GM18526 (cell line): Measurements from ENCODE around the gene ADSL.

Experiments used
- POLR2A ChIP-seq: IDR thresholded peaks from 3 replicates; pipeline ENCODE4 v1.6.1; 2011; ENCODE audit not compliant: insufficient read length; ENCODE audit errors: extremely low read depth

Gene ADSL

DNA sequence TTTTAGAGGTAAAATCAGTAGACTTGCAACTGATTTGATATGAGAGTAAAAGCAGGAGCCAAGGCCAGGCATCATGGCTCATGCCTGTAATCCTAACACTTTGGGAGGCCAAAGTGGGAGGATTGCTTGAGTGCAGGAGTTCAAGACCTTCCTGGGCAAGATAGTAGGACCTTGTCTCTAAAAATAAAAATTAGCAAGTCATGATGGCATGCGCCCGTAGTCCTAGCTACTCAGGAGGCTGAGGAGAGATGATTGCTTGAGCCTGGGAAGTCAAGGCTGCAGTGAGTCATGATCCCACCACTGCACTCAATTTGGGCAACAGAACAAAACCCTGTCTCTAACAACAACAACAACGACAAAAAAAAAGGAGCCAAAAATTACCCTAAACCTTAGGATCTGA is 37.6 kb downstream of the ADSL start:
- TF ChIP-seq POLR2A, result no peak

DNA sequence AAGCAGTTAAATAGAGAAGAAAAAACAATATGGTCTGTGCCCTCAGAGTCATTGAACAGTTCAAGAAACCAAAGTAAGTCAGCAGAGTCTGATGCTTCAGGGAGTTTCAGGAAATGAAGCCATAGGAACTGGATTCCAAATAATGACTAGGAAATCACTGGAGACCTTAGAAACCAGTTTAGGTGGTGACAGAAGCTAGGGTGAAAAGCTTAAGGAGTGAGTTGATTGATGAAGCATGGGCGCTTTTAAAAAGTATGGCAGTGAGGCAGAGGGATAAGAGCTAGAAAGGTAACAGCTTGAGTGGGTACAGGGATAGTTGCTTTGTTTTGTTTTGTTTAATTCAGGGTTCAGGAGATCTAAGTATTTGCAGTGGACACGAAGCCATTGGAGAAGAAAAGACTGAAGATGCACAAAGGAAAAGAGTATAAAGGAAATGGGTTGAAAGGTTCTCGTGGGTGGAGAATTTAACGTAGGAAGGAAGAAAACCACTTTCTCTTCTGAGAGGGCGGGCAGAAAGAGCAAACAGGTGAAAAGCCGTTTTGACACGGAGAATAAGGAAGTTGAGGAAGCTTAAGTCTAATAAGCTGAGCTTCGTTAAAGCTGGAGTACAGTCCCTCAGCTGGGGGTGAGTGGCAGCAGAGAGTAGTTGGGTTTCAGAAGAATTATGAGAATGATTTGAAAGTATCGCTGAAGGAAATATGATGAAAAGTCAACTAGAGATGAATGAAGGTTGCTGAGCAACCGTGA is 38.9 kb downstream of the ADSL start:
- no peak for TF ChIP-seq POLR2A

DNA sequence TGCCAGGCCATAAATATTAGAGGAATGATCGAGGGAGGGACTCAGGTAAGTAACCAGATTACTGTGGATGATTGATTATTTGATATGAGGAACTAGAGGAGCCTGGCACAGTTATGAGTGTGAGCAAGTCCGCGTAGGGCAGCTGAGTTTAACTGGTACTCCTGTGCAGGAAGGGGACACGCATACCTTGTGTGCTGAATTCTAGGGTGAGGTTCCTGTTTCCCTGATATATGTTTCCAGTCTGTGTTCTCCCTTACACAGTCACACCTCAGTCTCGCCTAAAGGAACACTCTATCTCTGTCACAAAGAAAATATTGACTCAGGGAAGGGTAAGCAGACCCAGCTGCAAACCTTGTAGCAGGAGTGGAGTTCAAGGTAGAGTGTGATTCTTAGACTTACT is 41.4 kb downstream of the ADSL start:
- no peak for TF ChIP-seq POLR2A

DNA sequence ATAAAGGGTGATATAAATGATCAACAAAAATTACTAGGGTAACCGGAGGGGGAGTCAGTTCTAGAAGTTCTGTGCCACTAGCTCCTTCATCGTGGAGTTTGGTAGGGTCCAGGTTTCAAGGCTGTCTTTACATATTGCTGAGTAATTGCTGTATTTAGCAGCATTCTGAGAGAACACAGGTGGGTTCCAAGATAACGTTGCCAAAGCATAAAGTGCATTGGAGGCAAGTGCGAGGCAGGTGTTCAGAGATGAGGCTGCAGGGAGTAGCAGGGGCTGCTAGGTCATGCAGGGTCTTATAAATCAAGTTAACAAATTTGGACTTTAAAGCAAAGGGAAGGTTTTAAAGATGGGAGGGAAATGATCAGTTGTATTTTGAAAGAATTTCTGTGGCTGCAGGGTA is 41.9 kb downstream of the ADSL start:
- no peak for TF ChIP-seq POLR2A

DNA sequence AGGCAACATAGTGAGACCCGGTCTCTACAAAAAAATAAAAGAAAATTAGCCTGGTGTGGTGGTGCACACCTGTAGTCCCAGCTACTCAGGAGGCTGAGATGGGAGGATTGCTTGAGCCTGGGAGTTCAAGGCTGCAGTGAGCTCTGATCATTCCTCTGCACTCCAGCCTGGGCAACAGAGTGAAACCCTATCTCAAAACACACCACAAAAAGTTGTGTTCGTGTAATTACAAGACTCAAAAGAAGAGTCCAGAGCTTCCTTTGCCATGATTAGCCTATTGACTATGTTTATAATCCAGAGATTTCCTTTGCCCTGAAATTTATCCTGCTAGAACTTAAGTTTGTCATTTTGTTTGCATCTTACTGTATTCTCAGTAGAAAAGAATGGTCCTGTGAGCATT is 45.1 kb downstream of the ADSL start:
- TF ChIP-seq POLR2A, result no peak

DNA sequence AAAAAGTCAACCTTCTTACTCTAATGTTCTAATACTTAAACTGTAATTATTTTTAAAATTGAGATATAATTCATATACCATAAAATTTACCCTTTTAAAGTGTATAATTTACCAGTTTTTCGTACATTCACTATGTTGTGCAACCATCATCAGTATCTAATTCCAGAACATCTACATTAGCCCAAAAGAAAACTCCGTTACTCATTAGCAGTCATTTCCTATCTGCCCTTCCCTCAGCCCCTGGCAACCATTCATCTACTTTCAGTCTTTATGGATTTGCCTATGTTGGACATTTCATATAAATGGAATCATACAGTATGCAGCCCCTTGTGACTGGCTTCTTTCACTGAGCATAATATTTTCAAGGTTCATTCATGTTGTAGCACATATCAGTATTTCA is 46.3 kb downstream of the ADSL start:
- no peak for TF ChIP-seq POLR2A

DNA sequence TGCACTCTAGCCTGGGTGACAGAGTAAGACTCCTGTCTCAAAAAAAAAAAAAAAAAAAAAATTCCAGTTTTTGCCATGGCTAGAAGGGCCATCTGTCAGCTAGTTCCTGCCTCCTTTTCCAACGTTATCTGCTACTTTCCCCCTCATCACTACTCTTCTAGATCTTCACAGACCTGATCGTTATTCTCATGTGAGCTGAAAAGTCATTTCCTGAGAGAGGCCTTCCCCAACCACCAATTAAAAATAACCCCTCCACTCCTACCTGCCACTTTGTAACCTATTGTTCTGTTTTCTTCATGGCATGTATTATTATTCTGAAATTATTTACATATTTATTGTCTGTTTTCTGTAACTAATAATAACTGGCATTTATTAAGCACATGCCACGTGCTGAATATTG is 48.3 kb downstream of the ADSL start:
- no peak for TF ChIP-seq POLR2A

DNA sequence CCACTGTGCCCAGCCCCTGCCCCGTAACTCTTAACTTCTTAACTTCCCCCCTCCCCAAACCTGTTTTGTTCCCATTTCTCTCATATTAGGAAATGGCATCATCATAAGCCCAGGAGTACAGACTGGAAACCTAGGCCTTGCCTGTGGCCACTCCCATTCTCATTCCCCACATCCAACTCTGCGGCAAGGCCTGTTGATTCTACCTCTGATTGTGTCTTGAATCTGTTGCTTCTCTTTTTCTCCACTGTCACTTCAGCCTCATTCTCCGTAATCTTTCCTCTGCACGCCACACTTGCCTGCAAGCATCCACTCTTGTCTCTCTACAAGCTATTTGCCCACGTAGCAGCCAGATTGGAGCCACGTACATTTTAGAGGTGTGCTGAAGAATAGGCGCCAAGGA is 49.3 kb downstream of the ADSL start:
- no peak for TF ChIP-seq POLR2A

DNA sequence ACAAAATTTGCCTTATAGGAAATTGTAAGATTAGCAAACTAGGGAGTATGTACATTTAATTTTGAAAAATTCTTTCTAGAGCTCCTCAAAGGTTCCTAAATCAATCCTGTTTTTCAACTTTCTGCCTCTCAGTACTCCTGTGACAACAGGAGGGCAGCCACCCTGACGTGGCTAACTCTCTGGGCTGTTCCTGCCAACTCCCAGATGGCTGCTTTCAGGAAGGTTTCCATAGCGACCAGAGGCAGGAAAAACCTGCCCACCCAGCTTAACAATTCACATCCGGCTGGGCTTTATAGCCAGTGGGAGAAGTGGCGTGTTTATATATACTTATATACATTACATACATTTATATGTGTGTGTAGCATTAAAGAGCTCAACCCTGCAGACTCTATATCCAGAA is 50.6 kb downstream of the ADSL start:
- TF ChIP-seq POLR2A, result no peak

DNA sequence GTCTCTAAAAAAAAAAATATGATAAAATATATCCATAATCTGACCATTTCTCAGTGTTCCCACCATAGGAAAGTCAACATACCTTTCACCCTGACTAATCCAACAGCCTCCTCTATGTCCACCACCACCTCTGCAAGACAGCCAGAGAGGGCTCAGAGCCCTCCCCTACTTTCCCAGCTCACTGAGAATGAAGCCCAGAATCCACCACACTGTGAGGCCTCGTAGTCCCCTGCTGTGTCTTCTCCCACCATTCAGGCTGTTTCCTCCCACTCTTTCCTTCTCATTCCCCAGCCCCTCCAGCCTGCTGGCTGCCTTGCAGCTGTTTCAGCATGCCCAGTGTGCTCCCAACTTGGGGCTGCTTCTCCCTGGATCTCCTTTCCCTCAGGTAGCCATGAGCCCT is 51.1 kb downstream of the ADSL start:
- no peak for TF ChIP-seq POLR2A

DNA sequence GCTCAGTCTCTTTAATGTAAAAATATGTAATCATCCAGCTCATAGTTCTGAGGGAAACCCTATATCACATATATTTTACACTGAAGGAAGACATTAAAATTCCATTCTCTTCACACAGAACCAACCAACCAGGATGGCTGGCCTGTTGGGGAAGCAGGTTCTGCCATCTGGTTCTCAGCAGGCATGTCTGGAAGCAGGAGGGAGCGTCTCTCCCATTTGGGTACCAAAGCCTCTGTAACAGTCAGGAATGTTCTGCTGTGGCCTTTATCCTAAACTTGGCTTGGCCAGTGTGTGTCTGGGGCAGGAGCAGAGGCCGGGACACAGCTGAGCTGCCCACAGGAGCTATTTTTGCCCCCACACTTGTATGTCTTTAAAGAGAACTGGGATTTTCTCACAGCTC is 53.3 kb downstream of the ADSL start:
- TF ChIP-seq POLR2A, result no peak

DNA sequence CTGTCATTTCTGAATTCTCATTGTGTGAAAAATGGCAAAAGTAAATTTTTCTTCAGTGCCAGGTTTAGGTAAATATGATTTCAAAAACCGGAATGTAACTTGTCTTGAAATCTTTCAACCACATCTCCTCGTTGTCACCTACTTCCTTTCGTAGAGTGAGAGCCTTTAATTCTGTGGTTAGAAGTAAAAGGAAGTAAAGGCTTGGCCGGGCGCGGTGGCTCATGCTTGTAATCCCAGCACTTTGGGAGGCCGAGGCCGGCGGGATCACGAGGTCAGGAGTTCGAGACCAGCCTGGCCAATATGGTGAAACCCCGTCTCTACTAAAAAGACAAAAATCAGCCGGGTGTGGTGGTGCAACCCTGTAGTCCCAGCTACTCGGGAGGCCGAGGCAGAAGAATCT is 53.9 kb downstream of the ADSL start:
- TF ChIP-seq POLR2A, result no peak

DNA sequence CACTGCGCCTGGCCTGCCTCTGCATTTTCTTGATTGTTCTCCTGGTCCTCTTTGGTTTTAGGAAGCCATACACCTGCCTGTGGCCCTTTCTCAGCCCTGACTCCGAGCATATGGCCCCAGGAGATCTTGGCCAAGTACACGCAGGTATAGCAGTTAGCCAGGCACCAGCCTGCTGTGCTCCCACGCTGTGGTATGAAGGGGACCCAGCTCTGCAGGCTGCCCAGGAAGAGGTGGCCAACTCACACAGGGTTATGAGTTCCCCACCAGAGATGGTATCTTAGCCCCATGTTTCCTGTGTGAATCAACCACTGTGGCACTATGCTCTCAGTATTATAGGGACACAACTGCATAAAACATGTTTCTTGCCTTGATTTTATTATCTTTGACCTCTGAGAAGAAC is 55.2 kb downstream of the ADSL start:
- TF ChIP-seq POLR2A, result no peak

DNA sequence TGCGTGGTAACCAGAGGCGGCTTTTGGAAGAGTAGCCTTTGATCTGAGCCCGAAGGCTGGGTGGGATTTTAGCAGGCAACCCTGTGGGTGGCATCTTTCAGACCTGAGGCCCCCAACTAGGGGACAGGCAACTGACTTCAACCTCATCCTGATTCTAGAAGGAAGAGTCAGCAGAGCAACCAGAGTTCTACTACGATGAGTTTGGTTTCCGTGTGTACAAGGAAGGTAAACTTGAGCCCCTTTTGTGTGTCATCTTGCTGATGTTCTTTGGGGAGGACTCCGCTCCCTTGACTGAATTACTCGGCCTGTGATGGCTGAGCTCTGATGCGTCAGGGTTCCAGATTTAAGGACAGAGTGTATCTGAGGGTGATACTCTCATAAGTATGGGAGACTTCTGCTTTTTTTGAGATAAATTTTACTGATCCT is 55.7 kb downstream of the ADSL start:
- TF ChIP-seq POLR2A, result no peak

DNA sequence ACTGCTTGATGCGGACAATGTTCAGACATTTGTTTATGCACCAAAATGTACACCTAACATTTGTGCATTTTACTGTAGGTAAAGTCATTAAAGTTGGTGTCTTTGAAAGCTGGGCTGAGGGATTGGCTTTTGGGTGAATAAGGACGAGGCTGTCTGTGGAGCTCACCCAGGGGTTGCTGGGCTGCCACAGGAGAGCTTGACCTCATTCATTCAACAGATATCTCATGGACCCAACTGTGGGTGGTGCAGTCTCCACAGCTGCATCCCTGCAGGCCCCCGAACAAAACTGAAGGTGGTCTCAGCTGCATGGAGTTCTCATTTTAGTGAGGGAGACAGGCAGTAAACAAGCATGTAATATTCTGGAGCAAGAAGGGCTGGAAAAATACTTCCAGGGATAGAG is 56.8 kb downstream of the ADSL start:
- no peak for TF ChIP-seq POLR2A

DNA sequence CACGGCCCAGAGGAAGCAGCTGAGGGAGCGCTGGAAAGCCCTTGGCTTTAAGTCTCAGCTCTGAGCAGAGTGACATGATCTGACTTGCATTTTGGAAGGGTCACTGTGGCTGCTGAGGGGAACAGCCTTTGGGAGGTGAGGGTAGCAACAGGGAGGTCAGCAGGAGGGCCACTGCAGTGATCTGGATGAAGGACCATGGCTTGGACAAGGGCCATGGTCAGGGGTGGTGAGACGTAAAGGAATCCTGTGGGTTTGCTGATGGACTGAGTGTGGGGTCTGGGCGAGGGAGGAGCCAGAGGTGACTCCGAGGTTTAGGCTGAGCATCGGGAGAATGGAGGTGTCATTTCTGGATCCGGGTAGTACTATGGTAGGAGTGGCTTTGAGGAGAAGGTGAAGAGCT is 57.4 kb downstream of the ADSL start:
- no peak for TF ChIP-seq POLR2A
